Stimulated activated naive CD8-positive, alpha-beta T cell treated with anti-CD3 and anti-CD28 coated beads, Interleukin-15, Interleukin-2, amounts not matched to agents 100 ng/mL and 50 ng/mL, for 24 hours (primary cell): ENCODE data around the gene MMP26.
"Not testable (repeated sequence)": the region's sequence is repeated elsewhere in the genome, so short reads cannot be mapped to it uniquely, and the experiment has no call there.

Source experiments
- H3K27ac Mint-ChIP-seq: one replicate; pipeline ENCODE4 v1.8.0; 2021; ENCODE audit warnings: mild to moderate bottlenecking, mixed read lengths
- H3K27me3 Mint-ChIP-seq: one replicate; pipeline ENCODE4 v1.8.0; 2021; ENCODE audit warnings: mixed read lengths
- H3K36me3 Mint-ChIP-seq: one replicate; pipeline ENCODE4 v1.8.0; 2021; ENCODE audit warnings: low read depth, mixed read lengths
- H3K4me1 Mint-ChIP-seq: one replicate; pipeline ENCODE4 v1.8.0; 2021; ENCODE audit warnings: low read depth, mixed read lengths
- H3K4me3 Mint-ChIP-seq: one replicate; pipeline ENCODE4 v1.8.0; 2021; ENCODE audit warnings: mild to moderate bottlenecking, mixed read lengths
- H3K9me3 Mint-ChIP-seq: one replicate; pipeline ENCODE4 v1.8.0; 2021; ENCODE audit warnings: mixed read lengths

The MMP26 gene

DNA sequence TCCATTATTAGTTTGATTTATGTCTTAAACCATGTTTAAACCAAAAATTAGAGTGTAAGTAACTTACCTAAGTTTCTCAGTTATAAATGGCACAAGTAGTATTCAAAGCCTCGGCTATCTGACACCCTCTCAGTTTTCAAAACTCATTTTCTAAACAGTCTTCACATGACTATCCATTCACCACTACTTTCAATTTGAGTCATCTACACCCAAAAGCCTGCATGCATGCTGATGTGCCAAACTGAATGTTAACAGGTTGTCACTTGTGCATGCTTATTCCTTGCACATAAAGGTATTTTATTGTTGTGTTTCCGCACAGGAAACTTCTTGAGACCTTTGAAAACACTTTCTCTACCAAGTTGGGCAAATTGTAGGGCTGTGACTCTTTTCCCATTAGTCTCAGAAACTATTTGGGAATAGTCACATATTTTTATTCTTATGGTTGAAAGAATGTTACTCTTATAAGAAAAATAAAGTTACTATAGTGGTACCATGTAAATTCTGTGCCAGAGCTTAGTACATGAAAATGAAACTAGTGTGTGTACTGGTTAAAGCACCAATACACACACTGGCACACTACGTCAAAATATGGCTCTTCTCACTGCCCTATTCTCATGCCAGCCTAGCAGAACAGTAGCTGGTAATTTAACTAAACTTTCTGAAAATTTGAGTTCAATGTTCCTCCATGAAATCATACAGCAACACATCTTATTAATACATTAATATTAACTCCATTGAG, 4.7 kb upstream of the MMP26 start:
- H3K4me3 Mint-ChIP-seq: no peak overlapping the region
- no peaks in the 10 kb centered on the region for H3K4me1 Mint-ChIP-seq
- H3K36me3 Mint-ChIP-seq: no peaks in the 10 kb centered on the region
- peaks cover 4% of the 10 kb centered on the region for H3K27me3 Mint-ChIP-seq
- no peaks in the 10 kb centered on the region for H3K9me3 Mint-ChIP-seq
- H3K27ac Mint-ChIP-seq: no peak overlapping the region

DNA sequence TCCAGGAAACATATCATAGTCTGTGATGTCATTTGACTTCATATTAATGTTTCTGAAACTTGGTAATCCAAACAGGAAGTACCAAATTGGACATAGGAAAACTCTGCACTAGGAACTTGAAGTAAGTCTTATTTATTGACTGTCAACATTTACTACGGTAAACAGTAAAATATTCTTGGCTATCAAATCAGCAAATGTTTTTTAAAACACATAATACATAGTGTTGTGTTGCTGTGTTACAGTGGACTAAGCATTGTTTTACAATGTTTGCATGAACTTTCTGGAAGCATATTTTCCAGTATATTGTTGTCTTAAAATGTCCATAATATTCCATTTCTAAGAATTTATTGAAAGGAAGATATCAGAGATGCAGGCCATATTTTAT, 4.2 kb upstream of the MMP26 start:
- H3K27ac Mint-ChIP-seq: no peak overlapping the region
- no peaks in the 10 kb centered on the region for H3K4me1 Mint-ChIP-seq
- H3K9me3 Mint-ChIP-seq: no peaks in the 10 kb centered on the region
- H3K4me3 Mint-ChIP-seq: no peak overlapping the region
- H3K36me3 Mint-ChIP-seq: no peaks in the 10 kb centered on the region
- H3K27me3 Mint-ChIP-seq: peaks cover 4% of the 10 kb centered on the region

GRCh38 chr11:4704790-4705334, 278 bp downstream of the MMP26 start:
- Mint-ChIP-seq H3K4me1 (no peaks in the 10 kb centered on the region), H3K9me3 (no peaks in the 10 kb centered on the region), H3K27me3 (peaks cover 20% of the 10 kb centered on the region), H3K4me3 (no peak overlapping the region), H3K36me3 (no peaks in the 10 kb centered on the region), H3K27ac (no peak overlapping the region)

- H3K27ac Mint-ChIP-seq: no peak overlapping the region
- H3K4me3 Mint-ChIP-seq: no peak overlapping the region
- H3K9me3 Mint-ChIP-seq: no peaks in the 10 kb centered on the region
- H3K4me1 Mint-ChIP-seq: no peaks in the 10 kb centered on the region
- H3K36me3 Mint-ChIP-seq: no peaks in the 10 kb centered on the region
- peaks cover 23% of the 10 kb centered on the region for H3K27me3 Mint-ChIP-seq
Measured at GRCh38 chr11:4713241-4713640, 8.7 kb downstream of the MMP26 start.

DNA sequence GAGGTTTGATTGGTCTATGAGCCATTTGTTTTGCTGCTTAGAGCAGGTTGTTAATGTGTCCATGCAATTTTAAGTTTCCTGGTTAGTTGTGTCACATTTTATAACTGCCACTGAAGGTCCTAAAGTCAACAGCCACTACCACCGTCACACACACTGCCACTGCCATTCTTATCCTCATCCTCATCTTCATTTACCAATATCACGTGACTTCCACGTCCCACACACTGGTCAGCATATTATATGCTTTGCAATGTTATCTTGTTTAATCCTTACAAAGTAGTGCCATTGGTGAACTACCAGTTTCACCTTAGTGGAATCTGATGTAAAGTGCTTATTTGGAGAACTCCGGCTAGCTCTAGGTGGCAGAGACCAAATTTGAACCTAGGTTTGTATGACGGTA, 9.7 kb downstream of the MMP26 start:
- no peaks in the 10 kb centered on the region for H3K36me3 Mint-ChIP-seq

GRCh38 chr11:4722616-4723534, 18.3 kb downstream of the MMP26 start:
- H3K9me3 Mint-ChIP-seq, H3K36me3 Mint-ChIP-seq, H3K27ac Mint-ChIP-seq, H3K27me3 Mint-ChIP-seq, H3K4me1 Mint-ChIP-seq, H3K4me3 Mint-ChIP-seq: not testable (repeated sequence)

More for the DNA sequence above, 9.7 kb downstream of the MMP26 start:
- Mint-ChIP-seq H3K27ac (no peak overlapping the region), H3K4me3 (no peak overlapping the region), H3K9me3 (no peaks in the 10 kb centered on the region), H3K27me3 (peaks cover 21% of the 10 kb centered on the region), H3K4me1 (no peaks in the 10 kb centered on the region)

- no peaks in the 10 kb centered on the region for H3K4me1 Mint-ChIP-seq
- no peaks in the 10 kb centered on the region for H3K36me3 Mint-ChIP-seq
- no peaks in the 10 kb centered on the region for H3K9me3 Mint-ChIP-seq
- no peaks in the 10 kb centered on the region for H3K27me3 Mint-ChIP-seq
- H3K27ac Mint-ChIP-seq: no peak overlapping the region
- H3K4me3 Mint-ChIP-seq: no peak overlapping the region
Measured at GRCh38 chr11:4727171-4727570, 22.6 kb downstream of the MMP26 start.

GRCh38 chr11:4740735-4741134, 36.2 kb downstream of the MMP26 start:
- Mint-ChIP-seq H3K4me3 (no peak overlapping the region), H3K27me3 (peaks cover 5% of the 10 kb centered on the region), H3K9me3 (no peaks in the 10 kb centered on the region), H3K36me3 (no peaks in the 10 kb centered on the region), H3K4me1 (no peaks in the 10 kb centered on the region), H3K27ac (no peak overlapping the region)

DNA sequence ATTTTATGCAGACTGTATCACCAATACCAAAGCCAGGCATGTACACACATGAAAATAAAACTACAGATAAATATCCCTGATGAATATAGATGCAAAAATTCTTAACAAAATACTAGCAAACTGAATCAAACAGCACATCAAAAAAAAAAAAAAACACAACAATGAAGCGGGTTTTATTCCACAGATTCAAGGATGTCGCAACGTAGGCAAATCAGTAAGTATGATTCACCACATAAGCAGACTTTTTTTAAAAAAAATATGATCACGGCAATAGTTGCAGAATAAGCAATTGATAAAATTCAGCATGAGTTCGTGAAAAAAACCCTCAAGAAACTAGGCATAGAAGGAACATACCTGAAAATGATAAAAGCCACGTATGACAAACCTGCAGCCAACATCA, 43.9 kb downstream of the MMP26 start:
- Mint-ChIP-seq H3K27ac (no peak overlapping the region), H3K4me1 (no peaks in the 10 kb centered on the region), H3K9me3 (no peaks in the 10 kb centered on the region), H3K36me3 (no peaks in the 10 kb centered on the region), H3K4me3 (no peak overlapping the region), H3K27me3 (peaks cover 20% of the 10 kb centered on the region)

DNA sequence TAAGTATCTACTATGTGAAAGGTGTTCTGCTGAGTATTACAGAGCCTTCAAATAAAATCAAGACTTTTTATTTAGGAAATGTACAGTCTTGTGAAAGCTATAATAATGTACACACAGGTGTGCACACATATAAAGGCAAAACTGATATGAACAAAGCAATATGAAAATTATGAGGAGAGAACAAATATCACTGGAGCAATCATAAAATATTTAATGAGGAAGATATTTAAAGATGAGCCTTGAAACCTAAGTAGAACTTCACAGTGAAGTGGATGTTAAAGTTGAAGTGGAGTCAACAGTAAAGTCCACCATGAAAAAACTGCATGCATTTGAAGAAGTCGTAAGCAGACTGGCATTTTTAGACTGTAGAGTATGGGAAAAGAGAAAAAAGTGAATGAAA, 46.6 kb downstream of the MMP26 start:
- Mint-ChIP-seq H3K27me3 (peaks cover 20% of the 10 kb centered on the region), H3K4me3 (no peak overlapping the region), H3K27ac (no peak overlapping the region), H3K36me3 (no peaks in the 10 kb centered on the region), H3K9me3 (no peaks in the 10 kb centered on the region), H3K4me1 (no peaks in the 10 kb centered on the region)
